Right renal cortex interstitium (tissue), 3 donors: ENCODE results near the gene PGAP3. TPM values are rescaled to one million over a fixed set of nuclear protein-coding genes. Genes with fewer than 3 reads are reported as not detected.
"Not testable (repeated sequence)": the region's sequence is repeated elsewhere in the genome, so short reads cannot be mapped to it uniquely, and the experiment has no call there.

Experiments used
- DNase-seq, 3 donors: peaks; one replicate each; pipeline ENCODE4 v3.0.0-alpha.2; 2013; ENCODE audit warnings: low read depth in 3 of 3, low spot score in 2 of 3
- polyA plus RNA-seq, 3 donors: library from polyadenylated mRNA; unstranded; fragments of 120-200 nt; gene quantifications; one replicate each; pipeline ENCODE4 v1.2.1, GENCODE V29; 2013; ENCODE audit not compliant: insufficient read length in 3 of 3

Gene PGAP3
- polyA plus RNA-seq, 3 donors, result 32.5 to 39.4 (median 37.9) TPM

- no peak for DNase-seq
Measured at GRCh38 chr17:39716073-39716818, 28.4 kb upstream of the PGAP3 start.

- no peak for DNase-seq
Measured at GRCh38 chr17:39715375-39716072, 27.7 kb upstream of the PGAP3 start.

GRCh38 chr17:39714234-39714633, 26.4 kb upstream of the PGAP3 start:
- no peak for DNase-seq

- no peak for DNase-seq
Measured at GRCh38 chr17:39711851-39712250, 24.0 kb upstream of the PGAP3 start.

- DNase-seq, result not testable (repeated sequence)
Measured at GRCh38 chr17:39711071-39711470, 23.2 kb upstream of the PGAP3 start.

GRCh38 chr17:39709998-39710964, 22.4 kb upstream of the PGAP3 start:
- DNase-seq, result no peak

- DNase-seq, result no peak
Measured at GRCh38 chr17:39709319-39709997, 21.6 kb upstream of the PGAP3 start.

- no peak for DNase-seq
Measured at GRCh38 chr17:39706921-39707337, 19.1 kb upstream of the PGAP3 start.

GRCh38 chr17:39706383-39706782, 18.5 kb upstream of the PGAP3 start:
- DNase-seq, result no peak

- DNase-seq, result peak in 1 of 3 donors; percentile 29
Measured at GRCh38 chr17:39705786-39706348, 18.0 kb upstream of the PGAP3 start.

- DNase-seq, result no peak
Measured at GRCh38 chr17:39704821-39705551, 17.1 kb upstream of the PGAP3 start.

- DNase-seq, result no peak
Measured at GRCh38 chr17:39703913-39704312, 16.1 kb upstream of the PGAP3 start.

GRCh38 chr17:39702901-39703893, 15.3 kb upstream of the PGAP3 start:
- no peak for DNase-seq

- no peak for DNase-seq
Measured at GRCh38 chr17:39701784-39702422, 14.0 kb upstream of the PGAP3 start.

GRCh38 chr17:39701012-39701783, 13.3 kb upstream of the PGAP3 start:
- DNase-seq, result no peak

- DNase-seq, result peak in 1 of 3 donors; percentile 47
Measured at GRCh38 chr17:39700148-39700987, 12.5 kb upstream of the PGAP3 start.
